NB4 (cell line): Measurements from ENCODE around the gene ABHD14A.

Source experiments
- DNase-seq: peaks from one replicate; pipeline ENCODE4 v3.0.0; 2010; ENCODE audit warnings: low read depth
- H3K4me3 ChIP-seq: one replicate; pipeline ENCODE4 v1.5.1; 2011; ENCODE audit warnings: mild to moderate bottlenecking, low read depth, low read length, moderate library complexity
- CTCF ChIP-seq: IDR thresholded peaks from one replicate; pipeline ENCODE4 v1.5.1; 2012; ENCODE audit warnings: low read depth, low read length
- MAX ChIP-seq: IDR thresholded peaks from 2 replicates; pipeline ENCODE4 v1.6.1; 2011; ENCODE audit warnings: low read depth, low read length
- MYC ChIP-seq: IDR thresholded peaks from 2 replicates; pipeline ENCODE4 v1.6.1; 2011; ENCODE audit warnings: low read depth, low read length
- POLR2A ChIP-seq: IDR thresholded peaks from 2 replicates; pipeline ENCODE4 v1.6.1; 2011; ENCODE audit warnings: mild to moderate bottlenecking; ENCODE audit not compliant: insufficient read length; ENCODE audit errors: extremely low read depth

ABHD14A gene

DNA sequence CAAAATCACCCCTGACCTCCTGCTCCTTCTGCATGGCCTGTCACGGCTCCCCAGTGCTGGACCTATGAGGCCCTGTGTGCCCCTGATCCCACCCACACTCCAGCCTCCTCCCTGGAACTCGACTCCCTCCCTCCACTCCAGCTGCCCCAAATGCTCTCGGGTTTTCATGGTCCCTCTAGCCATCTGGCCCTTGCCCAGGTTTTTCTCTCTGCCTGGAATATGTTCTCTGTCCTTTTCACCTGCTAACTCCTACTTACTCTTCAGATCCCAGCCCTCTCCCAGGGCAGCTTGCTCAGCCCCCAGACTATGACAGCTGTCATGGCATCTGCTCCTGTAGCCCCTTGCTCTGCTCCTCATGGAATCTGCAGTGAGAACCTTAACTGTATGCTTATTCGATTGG is 51.2 kb downstream of the ABHD14A start:
- no peak overlapping the region for H3K4me3 ChIP-seq
- no peak for DNase-seq
- TF ChIP-seq POLR2A (no peak), CTCF (no peak), MAX (no peak), MYC (no peak)

DNA sequence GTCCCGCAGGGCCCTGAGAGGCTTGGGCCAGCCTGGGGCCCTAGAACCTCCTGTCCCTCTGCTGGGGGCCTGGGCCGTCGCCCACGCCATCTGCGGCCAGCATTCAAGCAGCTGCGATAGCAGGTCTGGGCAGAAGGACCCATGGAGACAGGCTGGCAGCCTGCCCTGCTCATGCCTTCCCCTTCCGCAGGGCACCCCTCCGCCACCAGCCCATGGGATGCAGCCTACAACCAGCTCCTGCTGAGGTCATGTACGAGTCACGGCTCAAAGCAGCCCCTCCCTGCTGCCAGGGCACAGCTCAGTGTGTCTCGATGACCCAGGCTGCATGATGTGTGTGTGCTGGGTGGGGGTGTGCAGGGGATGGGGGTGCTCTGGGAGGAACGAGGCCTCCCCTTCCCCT is 53.7 kb downstream of the ABHD14A start:
- H3K4me3 ChIP-seq, result no peak overlapping the region
- TF ChIP-seq MAX (no peak), MYC (no peak), POLR2A (no peak), CTCF (no peak)
- no peak for DNase-seq

GRCh38 chr3:52029053-52029452 is 54.2 kb downstream of the ABHD14A start:
- no peak overlapping the region for H3K4me3 ChIP-seq
- no peak for TF ChIP-seq MAX
- TF ChIP-seq POLR2A, result no peak
- TF ChIP-seq MYC, result no peak
- no peak for TF ChIP-seq CTCF
- DNase-seq, result no peak

DNA sequence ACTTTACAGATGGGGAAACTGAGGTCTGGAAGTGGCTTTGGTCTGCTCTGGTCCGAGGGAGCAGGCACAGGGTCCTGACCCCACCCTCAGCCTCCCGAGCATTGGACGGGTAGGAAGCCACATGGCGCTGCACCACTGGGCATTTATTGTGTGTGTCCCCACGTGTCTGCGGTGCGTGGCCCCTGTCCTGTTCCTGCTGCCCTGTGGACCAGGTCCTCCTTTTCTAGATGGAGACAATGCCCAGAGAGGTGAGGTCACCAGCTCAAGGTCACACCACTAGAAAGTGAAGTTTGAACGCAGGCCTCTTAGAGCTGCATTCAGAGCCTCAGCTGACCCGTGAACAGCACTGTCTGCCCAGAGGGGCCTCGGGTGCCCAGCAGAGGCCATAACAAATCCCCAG is 54.7 kb downstream of the ABHD14A start:
- no peak for DNase-seq
- TF ChIP-seq POLR2A (no peak), CTCF (no peak), MAX (no peak), MYC (no peak)
- H3K4me3 ChIP-seq, result no peak overlapping the region
